H9 (cell line): ENCODE data around the gene SLC25A29. TPM values are rescaled to one million over a fixed set of nuclear protein-coding genes. Genes with fewer than 3 reads are reported as not detected.

ENCODE experiments used
- DNase-seq: peaks from one replicate; pipeline ENCODE4 v3.0.0-alpha.2; 2017
- H2AFZ ChIP-seq: one replicate; pipeline ENCODE4 v1.6.1; 2013; ENCODE audit warnings: mild to moderate bottlenecking, low read length, control low read depth, moderate library complexity
- H2AK5ac ChIP-seq: 2 replicates; pipeline ENCODE4 v1.6.1; 2013; ENCODE audit warnings: low read length, control low read depth, mixed read lengths; ENCODE audit not compliant: insufficient read length
- H2BK120ac ChIP-seq: one replicate; pipeline ENCODE4 v1.6.1; 2013; ENCODE audit warnings: low read depth, mild to moderate bottlenecking, low read length, control low read depth, inconsistent platforms; ENCODE audit not compliant: poor library complexity, severe bottlenecking
- H2BK12ac ChIP-seq: 2 replicates; pipeline ENCODE4 v1.6.1; 2013; ENCODE audit warnings: low read length, control low read depth, mixed read lengths, low read depth; ENCODE audit not compliant: insufficient read length
- H2BK15ac ChIP-seq: 2 replicates; pipeline ENCODE4 v1.6.1; 2013; ENCODE audit warnings: low read depth, low read length, control low read depth
- H2BK20ac ChIP-seq: one replicate; pipeline ENCODE4 v1.6.1; 2013; ENCODE audit warnings: low read depth, mild to moderate bottlenecking, low read length, control low read depth, inconsistent platforms; ENCODE audit not compliant: poor library complexity, severe bottlenecking
- H2BK5ac ChIP-seq: 2 replicates; pipeline ENCODE4 v1.6.1; 2013; ENCODE audit warnings: low read length, control low read depth, mixed read lengths; ENCODE audit not compliant: insufficient read length
- H3K14ac ChIP-seq: 2 replicates; pipeline ENCODE4 v1.6.1; 2013; ENCODE audit warnings: low read length, control low read depth; ENCODE audit not compliant: insufficient read depth
- H3K18ac ChIP-seq: 2 replicates; pipeline ENCODE4 v1.6.1; 2013; ENCODE audit warnings: low read depth, mild to moderate bottlenecking, mixed read lengths, low read length, control low read depth; ENCODE audit not compliant: insufficient read length
- H3K23ac ChIP-seq: 2 replicates; pipeline ENCODE4 v1.6.1; 2013; ENCODE audit warnings: low read length, control low read depth, mixed read lengths, low read depth; ENCODE audit not compliant: insufficient read length
- H3K23me2 ChIP-seq: 2 replicates; pipeline ENCODE4 v1.6.1; 2013; ENCODE audit warnings: low read depth, mild to moderate bottlenecking, mixed read lengths, low read length, control low read depth; ENCODE audit not compliant: insufficient read length, poor library complexity, severe bottlenecking
- H3K27ac ChIP-seq: 2 replicates; pipeline ENCODE4 v1.5.1; 2013; ENCODE audit warnings: low read length, control low read depth, mixed read lengths, low read depth; ENCODE audit not compliant: insufficient read length
- H3K27me3 ChIP-seq: 2 replicates; pipeline ENCODE4 v1.6.1; 2013; ENCODE audit warnings: low read length, control low read depth, inconsistent platforms; ENCODE audit not compliant: insufficient read depth
- H3K4ac ChIP-seq: 2 replicates; pipeline ENCODE4 v1.6.1; 2013; ENCODE audit warnings: low read depth, mild to moderate bottlenecking, control low read depth, inconsistent platforms, low read length, moderate library complexity
- H3K4me1 ChIP-seq: 2 replicates; pipeline ENCODE4 v1.6.1; 2013; ENCODE audit warnings: low read length, control low read depth, inconsistent platforms; ENCODE audit not compliant: insufficient read depth
- H3K4me2 ChIP-seq: 2 replicates; pipeline ENCODE4 v1.6.1; 2013; ENCODE audit warnings: low read length, control low read depth, mixed read lengths; ENCODE audit not compliant: insufficient read length, insufficient read depth
- H3K56ac ChIP-seq: 2 replicates; pipeline ENCODE4 v1.6.1; 2013; ENCODE audit warnings: low read depth, mild to moderate bottlenecking, mixed read lengths, low read length, control low read depth; ENCODE audit not compliant: insufficient read length
- H3K79me1 ChIP-seq: 2 replicates; pipeline ENCODE4 v1.6.1; 2013; ENCODE audit warnings: low read depth, mild to moderate bottlenecking, moderate library complexity, low read length, control low read depth, inconsistent platforms; ENCODE audit not compliant: insufficient read depth, poor library complexity, severe bottlenecking
- H3K79me2 ChIP-seq: 2 replicates; pipeline ENCODE4 v1.6.1; 2013; ENCODE audit warnings: low read length, control low read depth, inconsistent platforms; ENCODE audit not compliant: insufficient read depth
- H3K9ac ChIP-seq: 2 replicates; pipeline ENCODE4 v1.6.1; 2013; ENCODE audit warnings: low read length, control low read depth, mixed read lengths; ENCODE audit not compliant: insufficient read length; ENCODE audit errors: extremely low read depth
- H3K9me3 ChIP-seq: one replicate; pipeline ENCODE4 v1.6.1; 2013; ENCODE audit warnings: low read depth, low read length, inconsistent platforms; ENCODE audit not compliant: control insufficient read depth
- H3T11ph ChIP-seq: one replicate; pipeline ENCODE4 v1.6.1; 2013; ENCODE audit warnings: mild to moderate bottlenecking, low read length, control low read depth, inconsistent platforms
- H4K20me1 ChIP-seq: one replicate; pipeline ENCODE4 v1.6.1; 2013; ENCODE audit not compliant: control insufficient read depth, insufficient read length, insufficient read depth
- H4K5ac ChIP-seq: 2 replicates; pipeline ENCODE4 v1.6.1; 2013; ENCODE audit warnings: low read depth, mild to moderate bottlenecking, mixed read lengths, low read length, control low read depth; ENCODE audit not compliant: insufficient read length
- H4K8ac ChIP-seq: replicated peaks from 2 replicates; pipeline ENCODE4 v1.6.1; 2013; ENCODE audit warnings: low read length, control low read depth, mixed read lengths, low read depth; ENCODE audit not compliant: insufficient read length
- H4K91ac ChIP-seq: 2 replicates; pipeline ENCODE4 v1.6.1; 2013; ENCODE audit warnings: low read depth, mild to moderate bottlenecking, moderate library complexity, mixed read lengths, low read length, control low read depth; ENCODE audit not compliant: insufficient read length
- H3K27ac Mint-ChIP-seq, 3 experiments: 2 replicates in 2 of 3; 3 replicates in 1 of 3; pipeline ENCODE4 v1.8.0; 2020 to 2021; ENCODE audit warnings: mixed read lengths in 3 of 3, mild to moderate bottlenecking in 1 of 3, moderate library complexity in 1 of 3
- H3K27me3 Mint-ChIP-seq: 2 replicates; pipeline ENCODE4 v1.8.0; 2021; ENCODE audit warnings: low read depth, mild to moderate bottlenecking, moderate library complexity, mixed read lengths
- H3K36me3 Mint-ChIP-seq, 3 experiments: 2 replicates in 2 of 3; 3 replicates in 1 of 3; pipeline ENCODE4 v1.8.0; 2020 to 2021; ENCODE audit warnings: low read depth in 3 of 3, mixed read lengths in 3 of 3; ENCODE audit not compliant: insufficient read depth in 1 of 3
- H3K4me1 Mint-ChIP-seq, 2 experiments: 2 replicates each; pipeline ENCODE4 v1.8.0; 2020; ENCODE audit warnings: mixed read lengths in 2 of 2
- H3K4me3 Mint-ChIP-seq, 2 experiments: 2 replicates in 1 of 2; 3 replicates in 1 of 2; pipeline ENCODE4 v1.8.0; 2020 to 2021; ENCODE audit warnings: mild to moderate bottlenecking in 2 of 2, mixed read lengths in 2 of 2, moderate library complexity in 1 of 2
- H3K9me3 Mint-ChIP-seq, 2 experiments: 2 replicates in 1 of 2; 3 replicates in 1 of 2; pipeline ENCODE4 v1.8.0; 2020; ENCODE audit warnings: mild to moderate bottlenecking in 2 of 2, mixed read lengths in 2 of 2, moderate library complexity in 1 of 2
- WGBS: extraction: QIAGEN DNeasy Blood & Tissue Kit; methylation state at CpG from one replicate; pipeline ENCODE4 v1.1.7; 2013; ENCODE audit warnings: missing lambda C conversion rate, low lambda C conversion rate, mixed read lengths; ENCODE audit not compliant: insufficient read length; ENCODE audit errors: extremely low coverage; 5-methylcytosine and 5-hydroxymethylcytosine counted together
- total RNA-seq: library from RNA; stranded (reverse); gene quantifications from 2 replicates; pipeline ENCODE4 v1.2.1, GENCODE V29; 2021
- TF ChIP-seq, protein P1 (sequence below): fragments of 200-600 bp; sonication (generic); conservative IDR thresholded peaks from 3 replicates; pipeline ENCODE4 v1.8.0; 2021; ENCODE audit warnings: antibody characterized with exemption, mild to moderate bottlenecking

The SLC25A29 gene
- total RNA-seq, 1 experiment from 2014 or later, result 175 TPM

DNA sequence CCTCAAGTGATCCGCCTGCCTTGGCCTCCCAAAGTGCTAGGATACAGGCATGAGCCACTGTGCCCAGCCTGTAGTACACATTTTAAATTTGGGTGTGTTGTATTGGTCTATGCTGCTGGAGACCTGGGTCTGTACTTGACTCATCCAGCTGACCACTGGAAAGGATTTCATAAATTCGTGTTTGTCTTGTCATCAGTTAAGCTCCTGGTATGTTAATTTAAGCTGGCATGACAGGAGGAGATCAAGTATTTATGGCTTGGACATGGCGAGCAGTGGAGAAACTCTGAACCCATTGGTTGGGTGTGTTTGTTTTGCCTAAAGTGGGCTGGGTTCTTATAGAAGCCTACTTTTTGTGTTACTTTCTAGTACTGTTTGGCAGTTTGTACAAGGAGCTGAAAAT lies 43.1 kb downstream of the SLC25A29 start:
- H3K79me2 ChIP-seq, result peaks cover 42% of the 10 kb centered on the region; the same call in 1 of the 2 replicates
- H2BK5ac ChIP-seq, result no peak overlapping the region
- H2AK5ac ChIP-seq, result no peak overlapping the region
- Mint-ChIP-seq H3K27ac (no peak overlapping the region; a peak in 1 of 7 replicates), H3K4me1 (peaks cover 22 to 24% of the 10 kb centered on the region in 2 experiments), H3K4me3 (no peak overlapping the region), H3K27me3 (no peaks in the 10 kb centered on the region), H3K36me3 (peaks cover 33 to 50% (median 46%) of the 10 kb centered on the region in 3 experiments; a peak in 6 of 7 replicates), H3K9me3 (no peaks in the 10 kb centered on the region; a peak in 1 of 5 replicates)
- H2AFZ ChIP-seq, result no peak overlapping the region
- H3K23ac ChIP-seq, result no peak overlapping the region
- H3K4ac ChIP-seq, result no peak overlapping the region
- no peaks in the 10 kb centered on the region for H4K20me1 ChIP-seq
- H3T11ph ChIP-seq, result no peak overlapping the region
- H3K27ac ChIP-seq, result no peak overlapping the region
- H4K91ac ChIP-seq, result no peak overlapping the region
- no peak overlapping the region for H2BK12ac ChIP-seq
- H2BK120ac ChIP-seq, result no peak overlapping the region
- no peak for DNase-seq
- no CpG with 5 or more reads among the region's 3 CpGs for WGBS
- H3K4me1 ChIP-seq, result no peaks in the 10 kb centered on the region
- H4K5ac ChIP-seq, result no peak overlapping the region
- H3K56ac ChIP-seq, result no peak overlapping the region
- H3K14ac ChIP-seq, result no peak overlapping the region
- H3K18ac ChIP-seq, result no peak overlapping the region
- TF ChIP-seq, protein P1, sequence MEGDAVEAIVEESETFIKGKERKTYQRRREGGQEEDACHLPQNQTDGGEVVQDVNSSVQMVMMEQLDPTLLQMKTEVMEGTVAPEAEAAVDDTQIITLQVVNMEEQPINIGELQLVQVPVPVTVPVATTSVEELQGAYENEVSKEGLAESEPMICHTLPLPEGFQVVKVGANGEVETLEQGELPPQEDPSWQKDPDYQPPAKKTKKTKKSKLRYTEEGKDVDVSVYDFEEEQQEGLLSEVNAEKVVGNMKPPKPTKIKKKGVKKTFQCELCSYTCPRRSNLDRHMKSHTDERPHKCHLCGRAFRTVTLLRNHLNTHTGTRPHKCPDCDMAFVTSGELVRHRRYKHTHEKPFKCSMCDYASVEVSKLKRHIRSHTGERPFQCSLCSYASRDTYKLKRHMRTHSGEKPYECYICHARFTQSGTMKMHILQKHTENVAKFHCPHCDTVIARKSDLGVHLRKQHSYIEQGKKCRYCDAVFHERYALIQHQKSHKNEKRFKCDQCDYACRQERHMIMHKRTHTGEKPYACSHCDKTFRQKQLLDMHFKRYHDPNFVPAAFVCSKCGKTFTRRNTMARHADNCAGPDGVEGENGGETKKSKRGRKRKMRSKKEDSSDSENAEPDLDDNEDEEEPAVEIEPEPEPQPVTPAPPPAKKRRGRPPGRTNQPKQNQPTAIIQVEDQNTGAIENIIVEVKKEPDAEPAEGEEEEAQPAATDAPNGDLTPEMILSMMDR, result no peak
- H4K8ac ChIP-seq, result no peak overlapping the region
- H3K9ac ChIP-seq, result no peak overlapping the region
- H3K4me2 ChIP-seq, result no peak overlapping the region
- peaks cover 19% of the 10 kb centered on the region for H3K79me1 ChIP-seq
- no peaks in the 10 kb centered on the region for H3K27me3 ChIP-seq
- H3K9me3 ChIP-seq, result no peaks in the 10 kb centered on the region
- H3K23me2 ChIP-seq, result no peaks in the 10 kb centered on the region
- no peak overlapping the region for H2BK15ac ChIP-seq
- H2BK20ac ChIP-seq, result no peak overlapping the region
